Measurements from ENCODE around the gene CRB1.

The CRB1 gene

GRCh38 chr1:197351821-197352440 is 83.9 kb downstream of the CRB1 start:
- TF ChIP-seq, protein P1, sequence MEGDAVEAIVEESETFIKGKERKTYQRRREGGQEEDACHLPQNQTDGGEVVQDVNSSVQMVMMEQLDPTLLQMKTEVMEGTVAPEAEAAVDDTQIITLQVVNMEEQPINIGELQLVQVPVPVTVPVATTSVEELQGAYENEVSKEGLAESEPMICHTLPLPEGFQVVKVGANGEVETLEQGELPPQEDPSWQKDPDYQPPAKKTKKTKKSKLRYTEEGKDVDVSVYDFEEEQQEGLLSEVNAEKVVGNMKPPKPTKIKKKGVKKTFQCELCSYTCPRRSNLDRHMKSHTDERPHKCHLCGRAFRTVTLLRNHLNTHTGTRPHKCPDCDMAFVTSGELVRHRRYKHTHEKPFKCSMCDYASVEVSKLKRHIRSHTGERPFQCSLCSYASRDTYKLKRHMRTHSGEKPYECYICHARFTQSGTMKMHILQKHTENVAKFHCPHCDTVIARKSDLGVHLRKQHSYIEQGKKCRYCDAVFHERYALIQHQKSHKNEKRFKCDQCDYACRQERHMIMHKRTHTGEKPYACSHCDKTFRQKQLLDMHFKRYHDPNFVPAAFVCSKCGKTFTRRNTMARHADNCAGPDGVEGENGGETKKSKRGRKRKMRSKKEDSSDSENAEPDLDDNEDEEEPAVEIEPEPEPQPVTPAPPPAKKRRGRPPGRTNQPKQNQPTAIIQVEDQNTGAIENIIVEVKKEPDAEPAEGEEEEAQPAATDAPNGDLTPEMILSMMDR (IDR thresholded peaks at IDR 0.05): no peak

DNA sequence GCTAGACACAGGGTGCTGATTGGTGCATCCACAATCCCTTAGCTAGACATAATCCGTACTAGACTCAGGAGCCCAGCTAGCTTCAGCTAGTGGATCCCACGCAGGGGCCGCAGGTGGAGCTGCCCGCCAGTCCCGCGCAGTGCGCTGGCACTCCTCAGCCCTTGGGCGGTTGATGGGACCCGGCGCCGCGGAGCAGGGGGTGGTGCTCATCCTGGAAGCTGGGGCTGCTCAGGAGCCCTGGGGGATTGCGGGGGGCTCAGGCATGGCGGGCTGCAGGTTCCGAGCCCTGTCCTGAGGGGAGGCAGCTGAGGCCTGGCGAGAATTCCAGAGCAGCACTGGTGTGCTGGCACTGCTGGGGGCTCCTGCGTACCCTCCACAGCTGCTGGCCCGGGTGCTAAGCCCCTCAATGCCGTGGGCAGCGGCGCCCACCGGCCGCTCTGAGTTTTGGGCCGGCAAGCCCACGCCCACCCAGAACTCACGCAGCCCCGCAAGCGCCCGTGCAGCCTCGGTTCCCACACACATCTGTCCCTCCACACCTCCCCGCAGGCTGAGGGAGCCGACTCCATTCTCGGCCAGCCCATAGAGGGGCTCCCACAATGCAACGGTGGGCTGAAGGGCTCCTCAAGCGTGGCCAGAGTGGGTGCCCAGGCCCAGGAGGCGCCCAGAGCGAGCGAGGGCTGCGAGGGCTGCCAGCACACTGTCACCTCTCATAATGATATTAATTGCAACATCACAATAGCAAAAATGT is 87.4 kb downstream of the CRB1 start:
- TF ChIP-seq, protein P1 (IDR thresholded peaks at IDR 0.05): no peak

DNA sequence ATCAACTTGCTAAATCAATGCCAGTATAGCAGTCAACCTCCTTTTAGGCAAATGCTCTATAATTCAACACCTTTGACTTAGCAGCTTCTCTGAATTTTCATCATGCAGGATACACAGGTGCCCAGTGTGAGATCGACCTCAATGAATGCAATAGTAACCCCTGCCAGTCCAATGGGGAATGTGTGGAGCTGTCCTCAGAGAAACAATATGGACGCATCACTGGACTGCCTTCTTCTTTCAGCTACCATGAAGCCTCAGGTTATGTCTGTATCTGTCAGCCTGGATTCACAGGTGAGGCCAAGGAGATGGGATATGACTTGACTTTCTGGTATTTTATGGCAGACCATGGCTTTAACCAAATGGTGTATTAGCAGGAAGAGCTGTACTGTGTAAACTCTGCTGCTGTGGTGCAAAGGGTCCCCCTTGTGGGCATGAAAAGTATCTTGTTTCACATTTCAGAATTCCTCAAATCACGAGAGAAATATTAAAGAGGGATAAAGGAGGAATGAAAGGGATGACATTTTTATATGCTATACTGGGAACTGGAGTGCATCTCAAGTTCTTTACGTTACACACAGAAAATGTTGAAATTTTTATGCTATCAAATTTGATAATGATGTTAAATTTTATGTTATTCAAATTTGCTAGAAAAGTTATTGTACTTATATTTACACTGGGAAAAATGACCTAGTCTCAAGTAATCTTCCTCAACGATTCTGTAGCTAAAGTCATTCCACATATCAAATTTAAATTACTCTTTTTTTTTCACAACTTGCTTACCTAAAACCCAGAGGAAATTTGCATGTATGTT is 88.9 kb downstream of the CRB1 start:
- TF ChIP-seq, protein P1 (IDR thresholded peaks at IDR 0.05): peak; percentile 87

- TF ChIP-seq, protein P1 (IDR thresholded peaks at IDR 0.05): no peak
Observed at GRCh38 chr1:197358959-197359358, 90.9 kb downstream of the CRB1 start.

DNA sequence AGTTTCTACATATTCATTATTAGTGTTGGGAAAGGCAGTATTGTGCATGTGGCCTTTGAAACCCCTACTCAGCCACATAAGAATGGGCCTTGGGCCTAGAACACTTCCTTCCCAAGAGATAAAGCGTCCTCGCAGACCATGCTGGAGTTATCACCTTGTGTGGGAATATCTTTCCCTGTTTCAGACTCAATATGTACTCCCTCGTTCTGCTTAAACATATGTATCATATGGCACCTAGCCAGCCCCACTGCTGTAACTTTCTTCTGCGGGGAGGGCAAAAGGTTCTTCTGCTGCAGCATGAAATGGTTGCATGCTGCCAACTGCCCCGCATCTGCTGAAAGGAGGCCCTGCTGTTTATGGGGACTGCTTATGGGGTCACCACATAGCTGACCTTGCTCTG is 92.0 kb downstream of the CRB1 start:
- TF ChIP-seq, protein P1 (IDR thresholded peaks at IDR 0.05): no peak

GRCh38 chr1:197362871-197363270 is 94.8 kb downstream of the CRB1 start:
- TF ChIP-seq, protein P1 (IDR thresholded peaks at IDR 0.05): no peak

- TF ChIP-seq, protein P1 (IDR thresholded peaks at IDR 0.05): no peak
Observed at GRCh38 chr1:197363855-197364254, 95.8 kb downstream of the CRB1 start.

All from LNCAP (cell line).